Activated T-cell treated with anti-CD3 and anti-CD28 coated beads for 48 hours (primary cell): ENCODE results near the gene SYTL3.

ENCODE experiments used
- DNase-seq: peaks from one replicate; pipeline ENCODE4 v3.0.0-alpha.2; 2020; ENCODE audit warnings: low read depth

SYTL3 gene

DNA sequence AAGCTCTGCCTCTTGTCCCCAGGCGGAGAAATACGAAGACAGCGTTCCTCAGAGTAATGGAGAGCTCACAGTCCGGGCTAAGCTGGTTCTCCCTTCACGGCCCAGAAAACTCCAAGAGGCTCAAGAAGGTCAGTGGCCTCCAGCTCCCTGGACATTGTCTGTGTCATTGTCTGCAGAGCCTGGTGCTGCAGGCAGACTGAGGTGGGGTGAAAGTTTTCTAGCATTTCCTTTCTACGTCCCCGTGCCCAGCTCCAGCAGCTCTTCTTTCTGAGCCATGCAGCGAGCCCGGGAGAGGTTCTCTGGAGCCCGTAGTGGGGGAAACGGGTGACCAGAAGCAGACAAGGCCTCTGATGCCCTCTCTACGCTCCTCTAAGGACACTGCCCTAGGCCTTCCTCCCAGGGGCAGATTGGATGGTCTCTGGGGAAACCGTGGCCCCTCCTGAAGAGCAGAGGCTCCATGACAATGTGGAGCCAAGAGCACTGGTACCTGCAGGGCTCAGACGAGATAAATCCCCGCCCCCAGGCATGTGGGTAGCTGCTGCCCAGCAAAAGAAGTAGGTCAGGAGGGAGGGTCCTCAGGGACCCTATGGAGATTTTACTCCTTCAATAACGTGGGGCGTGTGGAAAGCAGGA, 110.9 kb downstream of the SYTL3 start:
- DNase-seq = no peak

DNA sequence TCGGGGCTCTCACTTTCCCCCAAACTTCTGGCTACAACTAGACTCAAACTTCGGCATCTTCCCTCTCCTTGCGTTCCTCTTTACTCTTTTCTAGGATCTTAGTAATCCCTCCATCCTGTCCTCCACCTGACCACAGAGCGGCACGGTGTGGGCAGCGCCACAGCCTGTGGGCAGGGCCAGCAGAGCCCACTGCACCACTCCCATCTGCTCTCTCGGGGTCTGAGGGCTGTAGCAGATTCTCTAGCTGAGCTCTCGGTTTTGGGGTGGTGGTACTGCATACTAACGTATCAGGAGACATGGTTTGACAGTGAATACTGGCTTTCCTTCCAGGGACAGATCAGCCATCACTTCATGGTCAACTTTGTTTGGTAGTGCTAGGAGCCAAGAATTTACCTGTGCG, 111.9 kb downstream of the SYTL3 start:
- DNase-seq = no peak

DNA sequence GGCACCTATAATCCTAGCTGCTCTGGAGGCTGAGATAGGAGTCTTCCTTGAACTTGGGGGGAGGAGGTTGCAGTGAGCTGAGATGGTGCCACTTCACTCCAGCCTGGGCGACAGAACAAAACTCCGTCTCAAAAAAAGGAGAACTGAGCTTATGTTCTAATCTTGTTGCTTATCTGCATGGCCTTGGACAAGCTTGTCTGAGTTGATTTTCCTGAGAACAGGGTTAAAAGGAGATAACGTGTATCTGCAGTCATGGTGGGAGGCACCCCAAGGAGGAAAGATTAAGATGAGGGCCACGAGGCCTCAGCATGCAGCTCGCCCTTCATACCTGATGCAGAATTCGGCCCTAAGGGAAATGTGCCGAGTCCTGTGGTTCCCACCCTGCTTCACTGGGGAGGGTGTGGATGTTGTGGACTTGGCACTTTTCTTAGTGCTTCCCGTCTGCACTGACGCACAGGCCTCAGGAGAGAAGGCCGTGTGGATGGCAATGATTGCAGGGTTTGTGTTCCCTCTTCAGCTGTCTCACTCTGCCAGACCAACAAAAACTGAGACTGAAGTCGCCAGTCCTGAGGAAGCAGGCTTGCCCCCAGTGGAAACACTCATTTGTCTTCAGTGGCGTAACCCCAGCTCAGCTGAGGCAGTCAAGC, 113.1 kb downstream of the SYTL3 start:
- no peak for DNase-seq

DNA sequence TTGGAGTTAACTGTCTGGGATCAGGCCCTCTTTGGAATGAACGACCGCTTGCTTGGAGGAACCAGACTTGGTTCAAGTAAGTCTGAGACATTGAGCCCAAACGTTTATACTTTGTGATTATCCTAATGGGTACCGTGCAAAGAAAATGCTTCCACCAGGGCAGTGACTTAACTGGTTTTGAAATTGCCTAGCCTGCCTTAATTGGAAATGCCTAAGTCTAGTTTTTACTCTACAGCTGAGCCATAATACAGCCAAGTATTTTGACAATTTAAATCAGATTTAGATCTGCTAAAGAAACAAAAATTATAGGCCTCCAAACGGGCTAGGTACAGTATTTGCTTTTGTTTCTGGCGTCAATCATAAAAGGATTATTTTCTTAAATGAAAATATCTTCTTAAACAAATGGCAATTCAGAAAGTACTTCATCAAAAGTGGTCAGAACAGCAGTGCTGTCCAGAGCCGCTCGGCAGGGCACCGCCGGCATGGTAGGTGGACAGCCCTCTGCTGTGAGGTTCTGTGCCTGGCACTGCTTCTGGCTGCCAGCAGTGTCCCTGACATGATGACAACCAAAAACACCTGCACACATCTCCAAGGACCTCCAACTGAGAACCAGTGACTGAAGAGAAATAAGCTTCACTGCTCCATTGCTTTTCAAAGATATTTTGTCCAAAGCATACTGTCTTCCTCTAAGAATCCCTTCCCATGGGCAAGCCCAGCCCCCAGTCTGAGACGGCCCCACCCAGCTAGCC, 113.8 kb downstream of the SYTL3 start:
- no peak for DNase-seq

- no peak for DNase-seq
These were observed 114.5 kb downstream of the SYTL3 start for GRCh38 chr6:158764183-158764849.

DNA sequence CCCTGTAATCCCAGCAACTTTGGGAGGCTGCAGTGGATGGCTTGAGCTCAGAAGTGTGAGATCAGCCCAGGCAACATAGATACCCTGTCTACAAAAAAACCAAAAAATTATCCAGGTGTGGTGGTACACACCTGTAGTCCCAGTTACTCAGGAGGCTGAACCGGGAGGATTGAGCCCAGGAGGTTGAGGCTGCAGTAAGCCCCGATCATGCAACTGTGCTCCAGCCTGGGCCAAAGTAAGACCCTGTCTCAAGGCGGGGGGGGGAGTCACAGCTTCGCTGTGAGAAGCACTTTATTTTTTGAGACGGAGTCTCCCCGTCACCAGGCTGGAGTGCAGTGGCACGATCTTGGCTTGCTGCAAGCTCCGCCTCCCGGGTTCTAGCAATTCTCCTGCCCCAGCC, 115.1 kb downstream of the SYTL3 start:
- no peak for DNase-seq

- DNase-seq = no peak
These were observed 115.7 kb downstream of the SYTL3 start for GRCh38 chr6:158765499-158766068.

DNA sequence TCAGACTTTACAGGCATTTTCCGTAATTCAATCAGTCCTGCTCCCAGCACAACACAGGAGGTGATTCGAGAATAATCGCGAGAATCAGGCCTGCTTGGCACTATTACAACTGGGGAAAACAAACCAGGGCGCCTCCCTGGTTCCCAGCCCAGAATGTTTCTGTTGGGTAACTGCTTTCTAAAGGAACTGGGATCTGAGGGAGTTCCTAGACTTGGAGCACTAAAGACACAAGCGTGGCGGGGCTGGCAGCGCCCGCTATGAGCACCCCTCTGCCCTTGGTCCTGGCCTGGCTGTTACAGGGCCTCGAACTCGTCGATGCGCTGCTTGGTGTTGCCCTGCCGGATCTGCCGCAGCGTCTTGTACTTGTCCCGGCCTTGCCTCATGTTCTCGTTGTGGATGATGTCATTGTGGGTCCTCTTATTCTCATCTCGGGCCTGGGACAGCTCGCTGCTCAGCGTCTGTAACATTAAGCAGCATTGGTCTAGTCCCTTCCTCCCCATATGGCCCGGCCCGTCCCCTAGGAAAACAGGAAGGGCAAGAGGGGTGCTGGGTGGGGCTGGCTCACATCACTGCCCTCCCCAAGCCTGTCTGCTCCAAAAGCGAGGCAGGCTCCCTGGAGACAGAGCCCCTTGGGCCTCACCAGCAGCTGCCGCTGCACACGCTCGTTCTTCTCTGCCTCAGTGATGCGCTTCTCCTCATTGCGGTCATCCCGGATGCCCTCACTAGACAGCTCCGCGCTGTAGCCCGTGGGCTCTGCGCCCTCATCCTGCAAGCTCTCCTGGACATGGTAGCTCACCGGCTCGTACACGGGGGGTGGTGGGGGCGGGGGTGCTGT, 117.0 kb downstream of the SYTL3 start:
- DNase-seq = no peak

- DNase-seq = no peak
These were observed 117.9 kb downstream of the SYTL3 start for GRCh38 chr6:158767709-158768108.

- no peak for DNase-seq
These were observed 118.6 kb downstream of the SYTL3 start for GRCh38 chr6:158768436-158768835.

DNA sequence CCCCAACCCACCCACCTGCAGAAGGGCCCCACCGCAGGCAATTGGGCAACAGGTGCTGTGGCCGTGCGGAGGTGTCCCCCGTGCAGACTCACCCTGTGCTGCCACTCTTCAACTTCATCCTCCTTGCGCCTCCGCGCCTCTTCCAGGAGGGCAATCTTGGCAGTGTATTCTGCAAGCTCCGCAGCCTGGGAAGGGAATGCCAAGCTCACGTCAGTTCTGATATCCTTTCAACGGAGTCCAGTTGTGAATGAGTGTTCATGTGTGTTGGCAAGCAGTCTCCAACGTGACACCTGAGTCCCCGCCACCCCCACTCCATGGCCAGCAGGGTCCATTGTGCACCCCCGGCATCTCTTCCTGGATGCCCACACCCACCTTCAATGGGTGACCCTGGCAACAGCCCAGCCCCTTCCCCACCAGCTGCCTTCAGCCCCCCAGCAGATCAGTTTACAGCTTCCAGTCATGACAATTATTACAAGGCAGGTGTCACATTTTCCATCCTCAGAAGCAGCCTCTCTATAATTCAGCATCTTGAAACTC, 119.4 kb downstream of the SYTL3 start:
- no peak for DNase-seq

DNA sequence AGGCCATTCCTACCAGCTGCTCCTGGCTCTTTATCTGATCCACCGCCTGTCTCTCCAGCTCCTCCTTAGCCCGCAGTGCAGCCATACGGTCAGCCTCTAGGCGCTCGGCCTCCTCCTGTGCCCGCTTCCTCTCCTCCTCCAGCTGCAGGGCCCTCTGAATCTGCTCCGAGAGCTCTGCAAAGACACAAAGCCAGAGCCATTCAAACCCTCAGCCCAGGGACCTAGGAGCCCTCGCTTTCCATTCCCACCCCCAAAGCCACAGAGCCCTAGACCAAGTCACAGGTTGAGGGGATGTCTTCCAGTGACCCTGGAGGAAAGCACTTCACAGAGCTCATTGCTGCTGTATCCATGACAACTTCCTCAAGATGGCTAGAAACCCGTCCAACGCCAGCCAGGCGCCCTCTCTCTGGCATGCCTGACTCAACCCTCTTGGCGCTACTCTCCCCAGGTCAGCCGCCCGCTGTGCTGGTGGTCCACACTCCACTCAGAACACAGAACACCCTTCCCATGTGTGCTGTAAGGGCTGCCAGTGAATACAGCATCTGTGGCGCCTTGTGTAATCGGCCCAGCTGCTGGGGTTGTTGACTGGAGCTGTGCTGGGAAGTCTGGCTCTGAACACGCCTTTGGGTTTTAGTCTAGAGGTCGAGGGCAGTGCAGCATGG, 120.0 kb downstream of the SYTL3 start:
- no peak for DNase-seq

GRCh38 chr6:158770533-158771330, 120.9 kb downstream of the SYTL3 start:
- DNase-seq = no peak

DNA sequence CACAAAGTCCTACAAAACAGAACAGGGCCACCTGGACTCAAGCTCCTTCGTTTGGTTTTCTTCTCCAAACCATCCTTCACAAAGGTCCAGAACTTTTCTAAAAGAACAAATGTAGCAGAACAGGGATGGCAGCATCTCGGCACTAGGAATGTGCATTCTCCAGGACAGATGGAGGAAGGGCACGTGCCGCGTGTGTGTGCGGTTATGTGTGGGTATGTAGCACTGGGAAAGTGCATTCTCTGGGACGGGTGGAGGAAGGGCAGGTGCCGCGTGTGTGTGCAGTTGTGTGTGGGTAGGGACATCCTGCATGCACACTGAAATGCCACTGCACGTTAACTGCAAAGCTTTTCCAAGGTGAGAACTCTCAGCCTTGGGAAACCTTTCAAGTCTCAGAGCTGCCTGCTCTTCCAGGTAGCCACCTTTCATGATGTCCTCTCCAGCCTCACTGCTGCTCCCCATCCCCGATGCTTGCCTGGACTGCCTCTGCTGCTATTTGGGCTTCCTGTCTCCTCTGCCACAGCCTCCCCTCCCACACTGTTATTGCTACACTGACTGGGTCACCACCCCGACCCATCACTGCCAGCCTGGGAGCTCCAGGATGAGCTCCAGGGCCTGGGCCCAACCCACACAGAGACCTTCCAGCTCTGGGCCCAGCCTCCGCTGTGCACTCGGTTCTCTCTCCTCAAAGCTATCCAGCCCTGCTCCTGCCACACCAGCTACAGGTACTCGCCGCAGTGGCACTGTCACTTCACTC, 121.7 kb downstream of the SYTL3 start:
- no peak for DNase-seq

DNA sequence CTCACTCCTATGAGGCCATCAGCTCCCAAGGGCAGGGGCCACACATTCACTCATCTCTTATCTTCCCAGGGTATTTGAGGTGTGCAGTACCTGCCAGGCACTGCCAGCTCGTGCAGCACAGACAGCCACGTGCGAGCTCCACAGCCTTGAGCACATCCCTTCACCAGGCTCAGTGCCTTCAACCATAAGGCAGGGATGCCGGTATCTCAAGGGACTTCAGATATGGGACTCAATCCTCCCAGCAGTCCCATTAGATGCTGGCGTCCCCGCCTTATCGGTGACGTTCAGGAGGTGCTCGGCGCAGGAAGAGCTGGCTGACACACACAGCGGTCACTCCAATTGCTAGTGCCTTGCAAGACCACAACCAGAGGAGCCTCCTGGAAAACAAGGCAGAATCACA, 122.3 kb downstream of the SYTL3 start:
- DNase-seq = no peak

GRCh38 chr6:158772851-158773371, 123.1 kb downstream of the SYTL3 start:
- no peak for DNase-seq

GRCh38 chr6:158773581-158774449, 124.0 kb downstream of the SYTL3 start:
- DNase-seq = no peak
